HG02798 (cell line): ENCODE data around the gene AFDN.

Source experiments
- ATAC-seq: cut with Tn5 transposase; IDR thresholded peaks from one replicate; pipeline ENCODE4 v1.9.1; 2021; ENCODE audit warnings: mild to moderate bottlenecking; ENCODE audit not compliant: unreplicated experiment, poor library complexity

Gene AFDN

GRCh38 chr6:167811442-167812087, 15.1 kb upstream of the AFDN start:
- no peak for ATAC-seq

- ATAC-seq, result no peak
These were observed 14.6 kb upstream of the AFDN start for GRCh38 chr6:167812088-167812487.

- peak; percentile 80 for ATAC-seq
These were observed 11.3 kb upstream of the AFDN start for GRCh38 chr6:167815296-167815980.

- no peak for ATAC-seq
These were observed 9.7 kb upstream of the AFDN start for GRCh38 chr6:167817016-167817415.

GRCh38 chr6:167817729-167818128, 9.0 kb upstream of the AFDN start:
- ATAC-seq, result no peak

- no peak for ATAC-seq
These were observed 7.1 kb upstream of the AFDN start for GRCh38 chr6:167819576-167819975.

GRCh38 chr6:167820681-167821080, 6.0 kb upstream of the AFDN start:
- no peak for ATAC-seq

- ATAC-seq, result no peak
These were observed 1.9 kb upstream of the AFDN start for GRCh38 chr6:167824591-167825331.

GRCh38 chr6:167825332-167826229, 1.1 kb upstream of the AFDN start:
- no peak for ATAC-seq

GRCh38 chr6:167826230-167826895, 348 bp upstream of the AFDN start:
- ATAC-seq, result peak; percentile 78

- peak; percentile 37 for ATAC-seq
These were observed 1.0 kb downstream of the AFDN start for GRCh38 chr6:167827583-167828324.

- ATAC-seq, result no peak
These were observed 1.7 kb downstream of the AFDN start for GRCh38 chr6:167828325-167828956.

- ATAC-seq, result no peak
These were observed 2.8 kb downstream of the AFDN start for GRCh38 chr6:167829513-167829912.

GRCh38 chr6:167831281-167831828, 4.6 kb downstream of the AFDN start:
- ATAC-seq, result no peak

GRCh38 chr6:167832497-167833395, 6.0 kb downstream of the AFDN start:
- ATAC-seq, result peak; percentile 39

- ATAC-seq, result peak; percentile 15
These were observed 6.7 kb downstream of the AFDN start for GRCh38 chr6:167833396-167833763.

GRCh38 chr6:167835260-167835659, 8.5 kb downstream of the AFDN start:
- ATAC-seq, result no peak

- ATAC-seq, result no peak
These were observed 10.0 kb downstream of the AFDN start for GRCh38 chr6:167836721-167837120.
